Natural killer cell treated with Interleukin-12 subunit alpha and Interleukin-12 subunit beta and Interleukin-15 and Interleukin-18, amount 100 ng/mL, for 72 hours (primary cell): ENCODE measurements around the gene GLA. TPM values are rescaled to one million over a fixed set of nuclear protein-coding genes. Genes with fewer than 3 reads are reported as not detected.

Experiments
- ATAC-seq, 2 donors: fragments of 150-1000 bp; cut with Tn5 transposase in 1 of 2; sonication (Bioruptor Pico), chemical (Tn5 transposase) in 1 of 2; 2 replicates each; pipeline ENCODE4 v1.10.0; 2021
- DNase-seq: peaks from one replicate; pipeline ENCODE4 v3.0.0; 2022; ENCODE audit warnings: low spot score
- H3K27ac Mint-ChIP-seq, 2 donors: 1 replicate in 1 of 2; 2 replicates in 1 of 2; pipeline ENCODE4 v1.8.0; 2022; ENCODE audit warnings: mixed read lengths in 2 of 2, mild to moderate bottlenecking in 1 of 2, moderate library complexity in 1 of 2
- H3K27me3 Mint-ChIP-seq, 2 donors: 1 replicate in 1 of 2; 2 replicates in 1 of 2; pipeline ENCODE4 v1.8.0; 2022; ENCODE audit warnings: mixed read lengths in 2 of 2
- H3K36me3 Mint-ChIP-seq: one replicate; pipeline ENCODE4 v1.8.0; 2022; ENCODE audit warnings: mixed read lengths
- H3K4me1 Mint-ChIP-seq, 2 donors: 1 replicate in 1 of 2; 2 replicates in 1 of 2; pipeline ENCODE4 v1.8.0; 2022; ENCODE audit warnings: low read depth in 2 of 2, mixed read lengths in 2 of 2, mild to moderate bottlenecking in 1 of 2
- H3K4me3 Mint-ChIP-seq: one replicate; pipeline ENCODE4 v1.8.0; 2022; ENCODE audit warnings: mixed read lengths
- H3K9me3 Mint-ChIP-seq: 2 replicates; pipeline ENCODE4 v1.8.0; 2022; ENCODE audit warnings: mixed read lengths
- total RNA-seq, 2 donors: library from RNA; stranded (reverse); gene quantifications; one replicate each; pipeline ENCODE4 v1.2.3, GENCODE V29; 2022

The GLA gene
- total RNA-seq, 2 donors from 2014 or later: 42.1 to 58.2 TPM

DNA sequence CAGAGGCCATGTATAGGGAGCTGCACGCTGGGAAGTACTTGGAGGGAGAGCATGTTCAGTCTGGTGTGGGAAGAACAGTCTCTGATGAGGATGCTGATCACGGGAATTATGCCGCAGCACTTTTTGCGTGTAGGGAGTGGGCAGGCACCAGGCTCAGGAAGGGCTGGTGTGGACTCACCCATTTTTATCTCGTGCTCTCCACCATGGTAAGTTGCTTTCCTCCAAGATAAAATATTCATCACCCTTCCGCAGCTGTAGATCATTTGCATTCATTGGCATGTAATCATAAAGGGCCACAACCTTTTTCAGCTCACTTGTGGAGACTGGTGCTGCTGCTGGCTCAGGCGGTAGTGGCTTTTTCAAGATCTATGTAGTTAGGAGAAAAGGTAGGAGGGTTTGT, 47.3 kb downstream of the GLA start:
- no peaks in the 10 kb centered on the region for H3K9me3 Mint-ChIP-seq
- peaks cover 0 to 3% of the 10 kb centered on the region in 2 donors for H3K4me1 Mint-ChIP-seq
- ATAC-seq: no peak

DNA sequence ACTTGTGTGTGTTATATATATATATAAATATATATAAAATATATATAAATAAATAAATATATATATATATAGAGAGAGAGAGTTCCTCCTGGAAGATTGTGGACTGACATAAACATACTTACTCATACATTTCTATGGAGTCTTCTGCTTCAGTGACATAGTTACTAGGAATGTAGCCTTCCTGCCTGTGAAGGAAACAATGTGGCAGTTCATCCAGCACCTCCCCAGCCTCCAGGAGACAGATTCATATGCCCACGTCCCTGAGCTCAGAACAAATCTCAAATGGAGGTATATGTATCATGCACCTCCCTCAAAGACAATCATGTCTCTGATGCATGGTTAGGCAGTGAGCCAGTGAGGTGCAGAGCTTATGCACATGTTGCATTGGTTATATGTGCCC, 47.8 kb downstream of the GLA start:
- peaks cover 0 to 3% of the 10 kb centered on the region in 2 donors for H3K4me1 Mint-ChIP-seq
- no peak overlapping the region for H3K27ac Mint-ChIP-seq
- no peaks in the 10 kb centered on the region for H3K9me3 Mint-ChIP-seq
- DNase-seq (no peak), ATAC-seq (no peak)
- no peak overlapping the region for H3K4me3 Mint-ChIP-seq
- peaks cover 0 to 15% of the 10 kb centered on the region in 2 donors for H3K27me3 Mint-ChIP-seq
- H3K36me3 Mint-ChIP-seq: no peaks in the 10 kb centered on the region

More for the DNA sequence above, 47.3 kb downstream of the GLA start:
- peaks cover 0 to 15% of the 10 kb centered on the region in 2 donors for H3K27me3 Mint-ChIP-seq
- H3K4me3 Mint-ChIP-seq: no peak overlapping the region
- H3K36me3 Mint-ChIP-seq: no peaks in the 10 kb centered on the region
- no peak overlapping the region for H3K27ac Mint-ChIP-seq
- DNase-seq: no peak

DNA sequence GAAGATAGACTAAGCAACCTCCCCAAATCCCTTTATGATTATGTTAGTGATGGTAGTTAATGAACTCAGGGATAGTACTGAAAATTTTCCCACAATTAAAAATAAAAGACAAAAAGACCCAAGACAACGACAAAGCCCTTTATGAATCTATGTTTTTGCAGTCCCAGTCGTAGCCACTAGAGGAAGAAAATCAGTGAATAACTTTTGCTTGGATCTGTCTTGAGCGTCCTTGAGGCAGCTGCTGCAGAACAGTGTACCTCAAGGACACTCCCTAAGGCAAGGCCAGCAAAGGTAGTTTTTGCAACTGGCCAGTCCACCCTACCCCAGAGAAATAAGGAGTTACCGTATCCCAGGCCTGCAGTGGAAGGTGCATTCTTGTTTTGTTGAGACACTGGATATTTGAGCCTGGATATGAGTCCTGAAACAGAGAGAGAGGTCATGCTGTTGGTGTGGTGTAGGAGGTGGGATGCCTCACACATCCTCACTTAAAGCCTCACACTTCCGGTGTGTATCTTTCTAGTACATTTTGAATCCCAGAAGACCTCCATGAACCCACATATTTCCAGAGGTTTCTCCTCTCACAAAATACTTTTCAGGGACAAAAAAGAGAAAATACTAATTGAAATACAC, 50.4 kb downstream of the GLA start:
- no peak for ATAC-seq
- no peak overlapping the region for H3K4me3 Mint-ChIP-seq
- no peak overlapping the region for H3K27ac Mint-ChIP-seq
- H3K9me3 Mint-ChIP-seq: no peaks in the 10 kb centered on the region
- H3K36me3 Mint-ChIP-seq: no peaks in the 10 kb centered on the region
- H3K4me1 Mint-ChIP-seq: no peaks in the 10 kb centered on the region
- DNase-seq: no peak
- H3K27me3 Mint-ChIP-seq: peaks cover 0 to 17% of the 10 kb centered on the region in 2 donors

DNA sequence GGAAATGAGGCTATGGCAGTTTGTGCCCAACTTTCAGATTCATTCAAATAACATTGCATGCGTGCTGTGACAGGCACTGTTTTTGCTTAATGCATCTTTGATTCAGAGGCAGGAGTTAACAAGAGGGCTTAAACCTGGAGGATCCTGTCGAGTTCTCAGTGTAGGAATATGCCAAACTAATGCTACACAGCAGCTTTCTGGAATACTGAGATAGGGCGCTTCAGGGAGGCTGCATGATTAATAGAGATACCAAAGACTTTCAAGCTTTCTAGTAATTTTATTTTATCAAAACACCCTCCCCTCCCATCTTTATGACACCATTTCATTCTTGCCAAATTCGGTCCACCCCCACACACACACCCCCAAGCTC, 58.5 kb downstream of the GLA start:
- Mint-ChIP-seq H3K36me3 (no peaks in the 10 kb centered on the region), H3K4me1 (peaks cover 4 to 6% of the 10 kb centered on the region in 2 donors), H3K9me3 (no peaks in the 10 kb centered on the region), H3K27ac (peak overlapping the region; percentile 71 to 82), H3K4me3 (peak overlapping the region; percentile 85), H3K27me3 (peaks cover 0 to 2% of the 10 kb centered on the region in 2 donors)
- no peak for ATAC-seq
- no peak for DNase-seq

- H3K36me3 Mint-ChIP-seq: no peaks in the 10 kb centered on the region
- peaks cover 4 to 6% of the 10 kb centered on the region in 2 donors for H3K4me1 Mint-ChIP-seq
- peak; percentile 97 to 99 for ATAC-seq
- peak within 1 kb of the TSS; percentile 71 to 82 for H3K27ac Mint-ChIP-seq
- no peaks in the 10 kb centered on the region for H3K9me3 Mint-ChIP-seq
- DNase-seq: peak; percentile 82
- peak within 1 kb of the TSS; percentile 85 for H3K4me3 Mint-ChIP-seq
- no peaks in the 10 kb centered on the region for H3K27me3 Mint-ChIP-seq
Measured at GRCh38 chrX:101348452-101349192, 59.1 kb downstream of the GLA start, which contains the start of gene TIMM8A. Gene TIMM8A (minus strand): TSS chrX:101348742. CDS start chrX:101348664, 78 bp downstream.

DNA sequence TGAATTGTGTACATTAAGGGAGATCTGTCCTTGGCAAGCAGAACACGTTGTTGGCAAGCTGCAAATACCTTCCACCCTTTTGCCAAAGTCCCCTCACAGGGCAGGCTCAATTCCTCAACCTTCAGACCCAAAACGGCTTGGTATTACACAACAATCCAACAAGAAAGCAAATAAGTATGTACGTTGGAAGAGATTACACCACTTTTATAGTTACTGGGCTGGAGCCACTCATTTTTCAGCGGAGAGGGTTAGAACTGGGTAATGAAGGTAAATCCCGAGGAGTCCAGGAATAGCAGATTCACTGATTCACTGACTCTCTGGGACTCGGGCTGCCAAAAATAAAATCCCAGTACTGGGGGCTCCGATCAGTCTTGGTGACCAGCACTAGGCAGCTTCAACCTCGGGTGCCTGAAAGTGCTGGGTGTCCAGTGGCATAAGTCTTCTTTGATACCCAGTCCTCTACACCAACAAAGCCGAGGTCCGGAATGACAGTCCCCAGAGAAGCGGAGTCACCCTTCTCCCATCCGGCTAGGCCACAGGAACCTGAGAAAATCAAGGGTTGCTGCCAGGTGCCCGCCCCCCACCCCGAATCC, 59.8 kb downstream of the GLA start:
- no peak for DNase-seq
- H3K4me3 Mint-ChIP-seq: peak overlapping the region; percentile 85
- H3K27me3 Mint-ChIP-seq: no peaks in the 10 kb centered on the region
- peaks cover 4 to 6% of the 10 kb centered on the region in 2 donors for H3K4me1 Mint-ChIP-seq
- no peaks in the 10 kb centered on the region for H3K36me3 Mint-ChIP-seq
- H3K27ac Mint-ChIP-seq: peak overlapping the region; percentile 71 to 82
- ATAC-seq: no peak
- no peaks in the 10 kb centered on the region for H3K9me3 Mint-ChIP-seq

Other genes starting within 250 kb of the GLA start
- gene DRP2, start 188.1 kb downstream of the GLA start, total RNA-seq: under 1 TPM; 0.31 to 0.64 TPM
- gene TAF7L, start 116.6 kb downstream of the GLA start, total RNA-seq: under 1 TPM; 0.19 to 0.84 TPM
- 10 to 100 TPM; 18.6 to 31.9 TPM for gene TIMM8A, start 59.2 kb downstream of the GLA start, total RNA-seq
- 1 to 10 TPM in 1 of 2 donors, under 1 TPM in 1; 0.38 to 7.2 TPM for gene BTK, start 21.7 kb downstream of the GLA start, total RNA-seq
- 100 to 1,000 TPM in 1 of 2 donors, 10 to 100 TPM in 1; 62.9 to 148 TPM for gene RPL36A, start 16.9 kb downstream of the GLA start, total RNA-seq
- 10 to 100 TPM; 34.0 to 43.8 TPM for gene HNRNPH2, start 297 bp upstream of the GLA start, total RNA-seq
- 1 to 10 TPM; 2.7 to 7.4 TPM for gene ARMCX4, start 77.5 kb upstream of the GLA start, total RNA-seq
- gene ARMCX1, start 142.6 kb upstream of the GLA start, total RNA-seq: not detected
- 10 to 100 TPM; 41.5 to 45.6 TPM for gene ARMCX6, start 210.1 kb upstream of the GLA start, total RNA-seq
- 10 to 100 TPM; 39.4 to 45.1 TPM for gene ARMCX3, start 215.2 kb upstream of the GLA start, total RNA-seq